ENCODE results near the gene ZNF433. TPM values are rescaled to one million over a fixed set of nuclear protein-coding genes. Genes with fewer than 3 reads are reported as not detected.

ZNF433 gene
- total RNA-seq (2013; cell fraction: nucleolus; rRNA removed) = 13.9 and 16.3 TPM in 2 replicates
- total RNA-seq (2014; rRNA removed) (0.79 and 0.82 TPM in 2 replicates), total RNA-seq (2014; rRNA removed; fragmentation: Illumina TruSeq; extraction: Trizol) (1.5 and 1.8 TPM in 2 replicates), total RNA-seq (2021) (1.2 and 1.3 TPM in 2 replicates), polyA plus RNA-seq (2011; rRNA removed) (0.95 and 1.0 TPM in 2 replicates), polyA plus RNA-seq (2014; fragmentation: Illumina TruSeq; extraction: Trizol) (2.0 and 2.5 TPM in 2 replicates), polyA plus RNA-seq (2014; fragmentation: Nextera tagmentation; extraction: Ambion mirVana) (1 to 10 TPM; 1.7 to 1.8 TPM), polyA plus RNA-seq (2014; rRNA removed) (1.0 and 1.3 TPM in 2 replicates), polyA plus RNA-seq (2016; fragmentation: Nextera tagmentation; extraction: Ambion mirVana) (1 to 10 TPM; 2.5 to 2.9 TPM), polyA minus RNA-seq (2011; rRNA and poly(A)+ RNA removed) (1.3 and 1.8 TPM in 2 replicates), Bru-seq, nascent RNA (percentile 57 among the genes with signal in this experiment), BruChase-seq, experiment 1, labeled RNA remaining after a 6-hour chase (percentile 64 among the genes with signal in this experiment), BruChase-seq, experiment 2, labeled RNA remaining after a 2-hour chase (percentile 67 among the genes with signal in this experiment)
- polyA plus RNA-seq (2011; ENCODE audit: low read depth) = 3.3 TPM
- 0.32 and 0.34 TPM in 2 replicates for polyA plus RNA-seq (2011; cell fraction: cytosol; rRNA removed)
- polyA plus RNA-seq (2011; cell fraction: nucleus; rRNA removed) = 1.5 and 1.6 TPM in 2 replicates
- 3.2 and 5.3 TPM in 2 replicates for polyA plus RNA-seq (2012)
- polyA minus RNA-seq (2011; cell fraction: cytosol; rRNA and poly(A)+ RNA removed) = not detected in 2 replicates
- 0.60 and 1.1 TPM in 2 replicates for polyA minus RNA-seq (2011; cell fraction: nucleus; rRNA and poly(A)+ RNA removed)
- long read RNA-seq, experiment 1 = 0 reads
- long read RNA-seq, experiment 2, partial matches to known transcripts = 0 of 4 reads
- long read RNA-seq, experiment 2, other reads (novel, unspliced or antisense) = 0 of 4 reads

GRCh38 chr19:12035220-12036172 is at the start of gene ZNF433:
Gene ZNF433 (minus strand): TSS chr19:12035679. CDS start chr19:12035539, 140 bp downstream.
- no peaks in the 10 kb centered on the region for H3K4me1 ChIP-seq (ENCODE audit: control insufficient read depth, insufficient read depth, low read length)
- no peaks in the 10 kb centered on the region; the same call in 2 of the 3 replicates for H3K9me3 ChIP-seq (replicated peaks; ENCODE audit: control insufficient read depth, insufficient read depth, low read length)
- no peaks in the 10 kb centered on the region for H3K27me3 ChIP-seq (replicated peaks in 1 of 2; ENCODE audit: control insufficient read depth in 2 of 2, insufficient read depth in 2 of 2, low read length in 1 of 2)
- H3K36me3 ChIP-seq (ENCODE audit: control insufficient read depth in 2 of 2, insufficient read depth in 2 of 2, low read length in 1 of 2) = no peaks in the 10 kb centered on the region
- DNase-seq (ENCODE audit: low read depth, low spot score) (no peak), FAIRE-seq (peak; percentile 65), ATAC-seq (peak; percentile 95)
- H4K20me1 ChIP-seq (ENCODE audit: control insufficient read depth, insufficient read depth) = no peaks in the 10 kb centered on the region
- ChIA-PET CTCF (interaction anchor here (1.0 to 3.0 kb wide), 4 partner anchors 20 to 111 kb away, joined by 3 to 14 read pairs (median 4); partner anchors contain the start of genes ZNF700 and ZNF763), POLR2A (interaction anchor here (0.6 kb wide), 2 partner anchors 47 to 53 kb away, joined by 4 to 5 read pairs; no protein-coding TSS in a partner anchor), SMC1A (ENCODE audit: uncharacterized antibody, unreplicated experiment) (interaction anchor here (0.9 to 1.0 kb wide), 4 partner anchors 44 to 111 kb away, joined by 3 to 4 read pairs (median 3); partner anchors contain the start of genes ZNF20 and ZNF700), RAD21 (ENCODE audit: unreplicated experiment) (interaction anchor here (1.0 kb wide), 1 partner anchor 72 kb away, joined by 3 read pairs; no protein-coding TSS in a partner anchor)
- peak within 1 kb of the TSS; percentile 94 for H2AFZ ChIP-seq (ENCODE audit: control insufficient read depth, low read depth, low read length)
- H3K79me2 ChIP-seq (ENCODE audit: control insufficient read depth, insufficient read depth, low read length) = no peaks in the 10 kb centered on the region; the same call in none of the 2 replicates
- in situ Hi-C loops (cut with MboI) (no loop called here), intact Hi-C loops (cut with micrococcal nuclease; ENCODE audit: unreplicated experiment) (no loop called here)
- peak within 1 kb of the TSS; percentile 82 for H3K27ac ChIP-seq (ENCODE audit: control insufficient read depth, insufficient read depth)
- 15% methylated on average over 65 of the region's 68 CpGs for WGBS (ENCODE audit: insufficient coverage, insufficient replicate concordance, low lambda C conversion rate, missing lambda C conversion rate)
- peak within 1 kb of the TSS; percentile 78 for H3K4me3 ChIP-seq
- peak within 1 kb of the TSS; percentile 87 for H3K9ac ChIP-seq (ENCODE audit: control insufficient read depth, insufficient read depth, low read length)
- BruUV-seq (replicated peaks) = no TSS peak
- H3K4me2 ChIP-seq (ENCODE audit: control insufficient read depth, insufficient read depth) = peak within 1 kb of the TSS; percentile 83
- TF ChIP-seq POLR2A (IDR thresholded peaks at IDR 0.05; ENCODE audit: low read depth, low read length) (peak; percentile 91), YY1 (IDR thresholded peaks at IDR 0.05; ENCODE audit: low read depth, low read length) (0 out of 2 replicates have a peak, but pooled peaks have one; percentile 2), ZNF274 (IDR thresholded peaks at IDR 0.05; ENCODE audit: insufficient read depth, insufficient read length) (no peak), SP1 (IDR thresholded peaks at IDR 0.05; ENCODE audit: low read depth, low read length) (peak; percentile 64), PBX3 (IDR thresholded peaks at IDR 0.05; ENCODE audit: insufficient replicate concordance, low read depth, low read length) (peak; percentile 89), SMC3 (IDR thresholded peaks at IDR 0.05; ENCODE audit: borderline replicate concordance, low read length) (no peak), POLR2AphosphoS5 (IDR thresholded peaks at IDR 0.05; ENCODE audit: low read length) (peak; percentile 78; the same call in 1 of the 2 replicates), RUNX3 (IDR thresholded peaks at IDR 0.05; ENCODE audit: low read length) (no peak), PKNOX1 (IDR thresholded peaks at IDR 0.05) (peak; percentile 96), IKZF1 (conservative IDR thresholded peaks at IDR 0.05) (0 out of 2 replicates have a peak, but pooled peaks have one; percentile 17), MYB (IDR thresholded peaks at IDR 0.05; ENCODE audit: borderline replicate concordance, low read depth, low read length) (no peak), EGR1 (IDR thresholded peaks at IDR 0.05; ENCODE audit: borderline replicate concordance in 1 of 2, low read depth in 2 of 2, low read length in 2 of 2) (0 out of 3 replicates have a peak, but pooled peaks of 1 of the 2 experiments have one; percentile 2), POLR2AphosphoS2 (IDR thresholded peaks at IDR 0.05; ENCODE audit: low read depth, low read length) (peak; percentile 49; the same call in 1 of the 2 replicates), MEF2B (IDR thresholded peaks at IDR 0.05; ENCODE audit: partially characterized antibody, poor library complexity, severe bottlenecking) (peak; percentile 48), NBN (IDR thresholded peaks at IDR 0.05) (peak; percentile 40; the same call in 1 of the 2 replicates)

All from GM12878 (cell line).